ENCODE data around the gene DCC. TPM values are rescaled to one million over a fixed set of nuclear protein-coding genes. Genes with fewer than 3 reads are reported as not detected.

The DCC gene
- total and polyA plus RNA-seq, 11 donors: 0.02 TPM; not detected in 10

GRCh38 chr18:53283708-53284107, 943.7 kb downstream of the DCC start:
- DNase-seq (no peak), ATAC-seq (no peak)
- H3K9me3 ChIP-seq: peaks cover 0 to under 1% (median 0%) of the 10 kb centered on the region in 12 donors
- no peak overlapping the region for H3K4me3 ChIP-seq
- intact Hi-C loops (cut with DNase I): no loop called here
- H3K27ac ChIP-seq: no peak overlapping the region
- WGBS, 4 donors: 65 to 69% (median 67%) methylated on average over 2 of the region's 2 CpGs
- no peaks in the 10 kb centered on the region for H3K36me3 ChIP-seq
- H3K27me3 ChIP-seq: no peaks in the 10 kb centered on the region
- TF ChIP-seq POLR2A (IDR thresholded peaks at IDR 0.05): no peak
- H3K4me1 ChIP-seq: no peaks in the 10 kb centered on the region

DNA sequence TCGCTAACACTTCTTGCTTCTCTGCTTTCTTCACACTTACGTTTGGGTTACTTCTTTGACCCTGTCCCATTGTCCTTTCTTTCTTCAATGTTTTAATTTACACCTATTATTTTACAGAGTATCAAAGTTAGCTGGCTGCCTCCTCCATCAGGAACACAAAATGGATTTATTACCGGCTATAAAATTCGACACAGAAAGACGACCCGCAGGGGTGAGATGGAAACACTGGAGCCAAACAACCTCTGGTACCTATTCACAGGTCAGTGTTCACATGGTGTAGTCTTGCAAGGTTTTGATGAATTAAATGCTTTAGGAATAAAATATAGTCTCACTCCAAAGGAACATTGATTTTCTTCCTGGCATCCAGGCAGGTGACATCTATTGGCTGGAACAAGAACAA, 965.5 kb downstream of the DCC start:
- WGBS, 4 donors: 88 to 92% (median 89%) methylated on average over 6 of the region's 6 CpGs
- ATAC-seq: no peak
- peaks cover 0 to 21% (median 1%) of the 10 kb centered on the region in 12 donors for H3K9me3 ChIP-seq

GRCh38 chr18:53319628-53320027, 979.6 kb downstream of the DCC start:
- peaks cover 0 to 9% (median 0%) of the 10 kb centered on the region in 12 donors for H3K9me3 ChIP-seq
- DNase-seq: no peak
- H3K27me3 ChIP-seq: no peaks in the 10 kb centered on the region
- no peaks in the 10 kb centered on the region for H3K4me1 ChIP-seq
- ATAC-seq: no peak
- no peak overlapping the region for H3K4me3 ChIP-seq
- TF ChIP-seq CTCF (IDR thresholded peaks at IDR 0.05) (no peak), POLR2A (IDR thresholded peaks at IDR 0.05) (no peak)
- H3K27ac ChIP-seq: no peak overlapping the region
- intact Hi-C loops (cut with DNase I): no loop called here
- no peaks in the 10 kb centered on the region for H3K36me3 ChIP-seq
- 81 to 91% (median 89%) methylated on average over 2 of the region's 2 CpGs for WGBS, 4 donors

More for the DNA sequence above, 965.5 kb downstream of the DCC start:
- no peaks in the 10 kb centered on the region for H3K4me1 ChIP-seq
- no peaks in the 10 kb centered on the region for H3K27me3 ChIP-seq
- no peak overlapping the region for H3K4me3 ChIP-seq
- H3K27ac ChIP-seq: no peak overlapping the region
- intact Hi-C loops (cut with DNase I): no loop called here
- TF ChIP-seq CTCF (IDR thresholded peaks at IDR 0.05) (no peak), POLR2A (IDR thresholded peaks at IDR 0.05) (no peak)
- no peak for DNase-seq
- no peaks in the 10 kb centered on the region for H3K36me3 ChIP-seq

DNA sequence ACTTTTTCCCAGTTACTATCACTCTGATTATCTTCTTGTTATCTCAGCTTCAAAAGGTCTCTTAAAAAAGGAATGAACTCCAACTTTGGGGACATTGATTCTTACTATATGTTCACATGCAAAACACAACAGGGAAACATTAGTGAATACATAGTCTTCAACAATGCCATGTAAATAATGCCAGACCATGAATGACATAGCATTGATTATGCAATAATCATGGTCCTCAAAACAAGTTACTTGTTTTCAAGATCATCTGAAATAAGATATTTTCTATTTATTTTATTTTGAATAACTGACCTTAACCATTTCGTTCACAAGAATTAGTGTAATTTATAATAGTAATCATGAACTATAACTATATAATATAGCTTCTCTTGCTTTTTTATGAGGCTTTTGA, 982.2 kb downstream of the DCC start:
- H3K4me3 ChIP-seq: no peak overlapping the region
- intact Hi-C loops (cut with DNase I): no loop called here
- no peak for DNase-seq
- no peak overlapping the region for H3K27ac ChIP-seq
- no peak for TF ChIP-seq CTCF (IDR thresholded peaks at IDR 0.05)
- TF ChIP-seq POLR2A (IDR thresholded peaks at IDR 0.05): no peak
- H3K4me1 ChIP-seq: no peaks in the 10 kb centered on the region
- 64 to 73% (median 68%) methylated on average over 1 of the region's 1 CpG for WGBS, 4 donors
- no peaks in the 10 kb centered on the region for H3K27me3 ChIP-seq
- no peak for ATAC-seq
- no peaks in the 10 kb centered on the region for H3K36me3 ChIP-seq
- H3K9me3 ChIP-seq: peaks cover 0 to 6% (median 0%) of the 10 kb centered on the region in 12 donors

GRCh38 chr18:53324353-53324752, 984.4 kb downstream of the DCC start:
- TF ChIP-seq POLR2A (IDR thresholded peaks at IDR 0.05) (no peak), CTCF (IDR thresholded peaks at IDR 0.05) (no peak)
- no peaks in the 10 kb centered on the region for H3K36me3 ChIP-seq
- H3K27me3 ChIP-seq: no peaks in the 10 kb centered on the region
- ATAC-seq (no peak), DNase-seq (no peak)
- H3K4me3 ChIP-seq: no peak overlapping the region
- 73 to 88% (median 81%) methylated on average over 1 of the region's 1 CpG for WGBS, 4 donors
- peaks cover 0 to 6% (median 0%) of the 10 kb centered on the region in 12 donors for H3K9me3 ChIP-seq
- H3K27ac ChIP-seq: no peak overlapping the region
- no peaks in the 10 kb centered on the region for H3K4me1 ChIP-seq
- intact Hi-C loops (cut with DNase I): no loop called here
